NB4 (cell line): ENCODE measurements around the gene DENND1A.

Source experiments
- DNase-seq: peaks from one replicate; pipeline ENCODE4 v3.0.0; 2010; ENCODE audit warnings: low read depth
- H3K4me3 ChIP-seq: one replicate; pipeline ENCODE4 v1.5.1; 2011; ENCODE audit warnings: mild to moderate bottlenecking, low read depth, low read length, moderate library complexity
- CTCF ChIP-seq: IDR thresholded peaks from one replicate; pipeline ENCODE4 v1.5.1; 2012; ENCODE audit warnings: low read depth, low read length
- MYC ChIP-seq: IDR thresholded peaks from 2 replicates; pipeline ENCODE4 v1.6.1; 2011; ENCODE audit warnings: low read depth, low read length
- POLR2A ChIP-seq: IDR thresholded peaks from 2 replicates; pipeline ENCODE4 v1.6.1; 2011; ENCODE audit warnings: mild to moderate bottlenecking; ENCODE audit not compliant: insufficient read length; ENCODE audit errors: extremely low read depth
- TF ChIP-seq, protein P1 (sequence below): IDR thresholded peaks from 2 replicates; pipeline ENCODE4 v1.6.1; 2011; ENCODE audit warnings: low read depth, low read length

Gene DENND1A

DNA sequence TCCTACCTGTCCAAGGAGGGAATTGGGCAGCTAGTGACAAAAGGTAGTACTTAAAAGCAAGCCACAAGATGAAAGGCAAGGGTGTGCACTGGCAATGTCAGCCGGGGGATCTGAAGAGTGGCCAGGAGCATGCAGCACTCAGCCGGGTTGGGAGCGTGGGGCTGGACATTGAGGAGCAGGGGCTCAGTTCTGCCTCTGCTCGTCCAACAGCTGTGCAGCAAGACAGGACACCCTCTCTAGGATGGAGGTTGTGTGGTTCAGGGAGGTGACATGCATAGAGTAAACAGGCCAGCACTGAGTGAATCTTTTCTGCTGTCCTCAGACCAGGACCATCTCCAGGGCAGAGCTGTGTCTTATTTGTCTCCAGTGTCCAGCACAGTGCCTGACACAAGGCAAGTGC, 338.6 kb downstream of the DENND1A start:
- DNase-seq = no peak
- TF ChIP-seq, protein P1, sequence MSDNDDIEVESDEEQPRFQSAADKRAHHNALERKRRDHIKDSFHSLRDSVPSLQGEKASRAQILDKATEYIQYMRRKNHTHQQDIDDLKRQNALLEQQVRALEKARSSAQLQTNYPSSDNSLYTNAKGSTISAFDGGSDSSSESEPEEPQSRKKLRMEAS = no peak
- no peak for TF ChIP-seq MYC
- TF ChIP-seq CTCF = no peak
- no peak overlapping the region for H3K4me3 ChIP-seq

DNA sequence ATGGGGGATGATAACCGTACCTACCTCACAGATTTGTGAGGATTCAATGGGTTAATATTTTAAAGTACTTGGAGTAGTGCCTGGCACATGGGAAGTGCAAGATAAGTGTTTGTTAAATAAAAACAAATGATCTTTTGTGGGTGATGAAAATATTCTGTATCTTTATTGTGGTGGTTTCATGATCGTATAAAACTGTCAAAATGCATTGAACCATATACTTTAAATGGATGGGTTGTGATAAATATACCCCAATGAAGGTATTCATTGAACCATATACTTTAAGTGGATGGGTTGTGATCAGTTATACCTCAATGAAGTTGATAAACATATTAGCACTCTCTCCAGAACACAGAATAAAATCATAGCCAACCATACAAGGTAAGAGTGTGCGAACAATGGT, 339.4 kb downstream of the DENND1A start:
- no peak for DNase-seq
- TF ChIP-seq POLR2A (no peak), CTCF (no peak), MYC (no peak)
- TF ChIP-seq, protein P1 = no peak

GRCh38 chr9:123589361-123590239, 340.3 kb downstream of the DENND1A start:
- DNase-seq = no peak
- no peak overlapping the region for H3K4me3 ChIP-seq
- TF ChIP-seq POLR2A (no peak), CTCF (no peak), MYC (no peak)
- TF ChIP-seq, protein P1 = no peak

More for the DNA sequence above, 339.4 kb downstream of the DENND1A start:
- H3K4me3 ChIP-seq = no peak overlapping the region

DNA sequence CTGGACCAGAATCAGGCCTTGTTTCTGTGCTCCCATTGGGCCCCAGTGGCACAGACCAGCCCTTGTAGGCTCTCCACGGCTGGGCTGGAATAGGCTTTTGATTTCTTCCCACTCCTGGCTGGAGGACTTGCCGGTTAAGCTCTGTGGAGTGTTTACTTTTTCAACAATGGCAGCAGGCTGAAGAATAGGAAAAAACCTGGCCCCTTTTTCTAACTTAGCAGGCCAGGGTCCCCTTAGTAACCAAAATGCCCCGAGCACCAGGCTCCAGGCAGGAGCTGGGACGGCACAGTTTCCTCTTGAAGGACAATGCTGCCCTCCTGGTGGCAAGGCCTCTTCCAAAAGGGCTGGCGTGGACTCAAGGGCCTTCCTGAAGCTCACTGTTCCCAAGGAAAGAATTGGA, 343.7 kb downstream of the DENND1A start:
- no peak for TF ChIP-seq POLR2A
- TF ChIP-seq, protein P1 = no peak
- TF ChIP-seq CTCF = no peak
- TF ChIP-seq MYC = no peak
- DNase-seq = no peak
- no peak overlapping the region for H3K4me3 ChIP-seq

- no peak for DNase-seq
- TF ChIP-seq, protein P1 = no peak
- TF ChIP-seq MYC (no peak), POLR2A (no peak), CTCF (no peak)
- H3K4me3 ChIP-seq = no peak overlapping the region
These were observed 345.4 kb downstream of the DENND1A start for GRCh38 chr9:123584202-123585176.
